ENCODE results near the gene GOSR2.

- TF ChIP-seq EZH2phosphoT487 (IDR thresholded peaks at IDR 0.05; ENCODE audit: insufficient read depth, low read depth) (no peak), EZH2 (IDR thresholded peaks at IDR 0.05; ENCODE audit: insufficient read depth, poor library complexity, severe bottlenecking) (no peak)
Observed at GRCh38 chr17:46908068-46908737, 14.8 kb upstream of the GOSR2 start.

All from GM23248 (cell line).